ENCODE data around the gene SLC10A7.

Gene SLC10A7

DNA sequence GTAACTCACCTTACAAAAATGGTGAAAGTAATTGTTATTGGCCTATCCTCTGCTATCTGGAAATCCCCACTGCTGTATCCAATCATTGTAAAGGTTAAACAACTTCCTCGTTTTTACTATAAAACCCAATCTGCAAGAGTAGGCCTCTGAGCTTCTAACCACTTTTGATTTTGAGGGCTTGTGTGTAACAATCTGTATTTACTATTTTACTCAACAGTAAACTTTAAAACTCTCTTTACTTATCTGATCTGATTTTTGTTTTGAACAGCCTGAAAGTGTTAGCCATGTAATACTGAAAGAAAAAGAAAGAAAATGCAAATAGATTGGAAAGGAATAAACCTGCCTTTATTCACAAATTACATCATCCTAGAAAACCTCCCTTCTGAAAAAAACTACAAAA lies 63.1 kb downstream of the SLC10A7 start:
- Histone ChIP-seq H3K4me3 (ENCODE audit: insufficient read depth in 1 of 2, low read depth in 1 of 2, low read length in 2 of 2) (no peak overlapping the region), H3K79me1 (replicated peaks; ENCODE audit: low read length, poor library complexity, severe bottlenecking) (peaks cover 2% of the 10 kb centered on the region), H3K4me2 (ENCODE audit: low read length, poor library complexity, severe bottlenecking) (no peak overlapping the region), H2AFZ (ENCODE audit: low read depth, low read length) (no peak overlapping the region), H3K27me3 (ENCODE audit: control insufficient read depth in 1 of 2, insufficient read depth in 1 of 2, low read length in 2 of 2) (no peaks in the 10 kb centered on the region), H3K14ac (ENCODE audit: low read length in 2 of 2) (no peak overlapping the region), H3K18ac (ENCODE audit: low read depth in 1 of 2, low read length in 2 of 2) (no peak overlapping the region), H2BK5ac (ENCODE audit: low read depth, low read length, poor library complexity, severe bottlenecking) (no peak overlapping the region), H2AK5ac (ENCODE audit: low read length, severe bottlenecking) (no peak overlapping the region), H4K91ac (ENCODE audit: low read length) (no peak overlapping the region), H3K4me1 (ENCODE audit: control insufficient read depth, insufficient read depth, low read depth, low read length) (no peaks in the 10 kb centered on the region), H3K27ac (ENCODE audit: low read length, poor library complexity, severe bottlenecking) (no peak overlapping the region), H3K23ac (ENCODE audit: low read length in 2 of 2) (no peak overlapping the region), H2BK120ac (ENCODE audit: low read depth, low read length) (no peak overlapping the region), H2BK12ac (ENCODE audit: low read length in 2 of 2) (no peak overlapping the region), H4K8ac (ENCODE audit: low read length) (no peak overlapping the region), H3K9me3 (ENCODE audit: control insufficient read depth, low read length) (no peaks in the 10 kb centered on the region), H3K4ac (ENCODE audit: low read depth in 1 of 2, low read length in 2 of 2) (no peak overlapping the region), H2BK15ac (ENCODE audit: low read depth, poor library complexity, severe bottlenecking) (no peak overlapping the region), H3K9ac (ENCODE audit: low read length) (no peak overlapping the region), H3K36me3 (ENCODE audit: control insufficient read depth in 1 of 2, insufficient read depth in 2 of 2, low read depth in 1 of 2, low read length in 2 of 2) (no peaks in the 10 kb centered on the region)
- WGBS: no CpG with 5 or more reads among the region's 1 CpG
- no peak for DNase-seq

DNA sequence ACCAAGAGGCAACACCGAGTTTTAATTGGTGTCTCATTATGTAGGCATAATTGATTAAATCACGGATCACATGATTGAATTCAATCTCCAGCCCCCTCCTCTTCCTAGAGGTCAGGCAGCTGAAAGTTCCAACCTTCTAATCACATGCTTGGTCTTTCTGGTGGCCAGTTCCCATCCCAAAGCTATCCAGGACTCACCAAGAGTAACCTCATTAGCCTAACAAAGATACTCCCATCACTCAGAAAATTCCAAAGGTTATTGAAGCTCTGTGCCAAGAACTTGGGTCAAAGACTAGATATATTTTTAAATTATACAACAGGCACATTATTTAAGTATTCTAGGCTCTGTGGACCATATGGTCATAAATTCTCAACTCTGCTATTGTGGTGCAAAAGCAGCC lies 65.1 kb downstream of the SLC10A7 start:
- H3K4me1 ChIP-seq (ENCODE audit: control insufficient read depth, insufficient read depth, low read depth, low read length): no peaks in the 10 kb centered on the region
- no peak overlapping the region for H2BK12ac ChIP-seq (ENCODE audit: low read length in 2 of 2)
- H3K18ac ChIP-seq (ENCODE audit: low read depth in 1 of 2, low read length in 2 of 2): no peak overlapping the region
- H3K4ac ChIP-seq (ENCODE audit: low read depth in 1 of 2, low read length in 2 of 2): no peak overlapping the region
- H2AFZ ChIP-seq (ENCODE audit: low read depth, low read length): no peak overlapping the region
- H3K4me3 ChIP-seq (ENCODE audit: insufficient read depth in 1 of 2, low read depth in 1 of 2, low read length in 2 of 2): no peak overlapping the region
- H2AK5ac ChIP-seq (ENCODE audit: low read length, severe bottlenecking): no peak overlapping the region
- H3K36me3 ChIP-seq (ENCODE audit: control insufficient read depth in 1 of 2, insufficient read depth in 2 of 2, low read depth in 1 of 2, low read length in 2 of 2): no peaks in the 10 kb centered on the region
- no peak for DNase-seq
- H3K27me3 ChIP-seq (ENCODE audit: control insufficient read depth in 1 of 2, insufficient read depth in 1 of 2, low read length in 2 of 2): no peaks in the 10 kb centered on the region
- no peak overlapping the region for H3K14ac ChIP-seq (ENCODE audit: low read length in 2 of 2)
- H3K23ac ChIP-seq (ENCODE audit: low read length in 2 of 2): no peak overlapping the region
- H2BK15ac ChIP-seq (ENCODE audit: low read depth, poor library complexity, severe bottlenecking): no peak overlapping the region
- H2BK120ac ChIP-seq (ENCODE audit: low read depth, low read length): no peak overlapping the region
- no peak overlapping the region for H4K91ac ChIP-seq (ENCODE audit: low read length)
- peaks cover 5% of the 10 kb centered on the region for H3K79me1 ChIP-seq (replicated peaks; ENCODE audit: low read length, poor library complexity, severe bottlenecking)
- no peak overlapping the region for H3K9ac ChIP-seq (ENCODE audit: low read length)
- no peak overlapping the region for H4K8ac ChIP-seq (ENCODE audit: low read length)
- no peak overlapping the region for H3K4me2 ChIP-seq (ENCODE audit: low read length, poor library complexity, severe bottlenecking)
- no peak overlapping the region for H2BK5ac ChIP-seq (ENCODE audit: low read depth, low read length, poor library complexity, severe bottlenecking)
- no peak overlapping the region for H3K27ac ChIP-seq (ENCODE audit: low read length, poor library complexity, severe bottlenecking)
- no peaks in the 10 kb centered on the region for H3K9me3 ChIP-seq (ENCODE audit: control insufficient read depth, low read length)
- 98% methylated on average over 2 of the region's 2 CpGs for WGBS

DNA sequence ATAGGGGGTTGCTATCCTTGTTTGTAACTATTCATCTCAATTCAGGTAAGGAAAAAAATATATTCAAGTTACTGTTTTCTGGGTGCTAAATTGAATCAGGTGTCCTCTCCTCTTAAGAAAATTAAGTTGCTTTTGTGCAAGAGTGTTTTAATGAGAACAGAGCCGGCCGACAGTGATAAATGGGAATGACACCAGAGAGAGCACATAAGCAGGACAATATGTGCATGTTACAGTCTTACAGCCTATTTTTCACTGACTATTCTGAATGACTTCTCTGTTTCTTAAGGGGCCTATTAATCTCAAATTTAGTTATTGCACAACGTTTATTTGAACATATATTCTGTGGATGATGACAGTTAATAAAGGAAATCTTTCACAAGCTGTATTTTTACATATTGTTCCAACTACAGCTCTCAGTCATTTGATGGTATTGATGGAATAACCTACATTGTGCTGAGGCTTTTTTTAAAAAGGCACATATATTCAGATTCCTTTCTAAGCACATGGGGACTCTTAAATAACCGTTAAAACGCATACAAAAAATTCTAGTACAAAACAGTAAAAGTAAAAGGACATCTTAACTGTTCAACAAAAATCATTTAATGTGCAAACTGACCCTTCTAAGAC lies 68.4 kb downstream of the SLC10A7 start:
- Histone ChIP-seq H2BK120ac (ENCODE audit: low read depth, low read length) (no peak overlapping the region), H3K4me1 (ENCODE audit: control insufficient read depth, insufficient read depth, low read depth, low read length) (no peaks in the 10 kb centered on the region), H2AK5ac (ENCODE audit: low read length, severe bottlenecking) (no peak overlapping the region), H4K8ac (ENCODE audit: low read length) (no peak overlapping the region), H3K4ac (ENCODE audit: low read depth in 1 of 2, low read length in 2 of 2) (no peak overlapping the region), H3K27me3 (ENCODE audit: control insufficient read depth in 1 of 2, insufficient read depth in 1 of 2, low read length in 2 of 2) (no peaks in the 10 kb centered on the region), H3K9ac (ENCODE audit: low read length) (no peak overlapping the region), H3K23ac (ENCODE audit: low read length in 2 of 2) (no peak overlapping the region), H3K36me3 (ENCODE audit: control insufficient read depth in 1 of 2, insufficient read depth in 2 of 2, low read depth in 1 of 2, low read length in 2 of 2) (no peaks in the 10 kb centered on the region), H2BK5ac (ENCODE audit: low read depth, low read length, poor library complexity, severe bottlenecking) (no peak overlapping the region), H3K9me3 (ENCODE audit: control insufficient read depth, low read length) (no peaks in the 10 kb centered on the region), H3K4me2 (ENCODE audit: low read length, poor library complexity, severe bottlenecking) (no peak overlapping the region), H3K14ac (ENCODE audit: low read length in 2 of 2) (no peak overlapping the region), H3K4me3 (ENCODE audit: insufficient read depth in 1 of 2, low read depth in 1 of 2, low read length in 2 of 2) (no peak overlapping the region), H3K79me1 (replicated peaks; ENCODE audit: low read length, poor library complexity, severe bottlenecking) (peaks cover 10% of the 10 kb centered on the region), H2AFZ (ENCODE audit: low read depth, low read length) (no peak overlapping the region), H2BK12ac (ENCODE audit: low read length in 2 of 2) (no peak overlapping the region), H2BK15ac (ENCODE audit: low read depth, poor library complexity, severe bottlenecking) (no peak overlapping the region), H3K27ac (ENCODE audit: low read length, poor library complexity, severe bottlenecking) (no peak overlapping the region), H3K18ac (ENCODE audit: low read depth in 1 of 2, low read length in 2 of 2) (no peak overlapping the region), H4K91ac (ENCODE audit: low read length) (no peak overlapping the region)
- DNase-seq: no peak
- WGBS: 95% methylated on average over 4 of the region's 5 CpGs

DNA sequence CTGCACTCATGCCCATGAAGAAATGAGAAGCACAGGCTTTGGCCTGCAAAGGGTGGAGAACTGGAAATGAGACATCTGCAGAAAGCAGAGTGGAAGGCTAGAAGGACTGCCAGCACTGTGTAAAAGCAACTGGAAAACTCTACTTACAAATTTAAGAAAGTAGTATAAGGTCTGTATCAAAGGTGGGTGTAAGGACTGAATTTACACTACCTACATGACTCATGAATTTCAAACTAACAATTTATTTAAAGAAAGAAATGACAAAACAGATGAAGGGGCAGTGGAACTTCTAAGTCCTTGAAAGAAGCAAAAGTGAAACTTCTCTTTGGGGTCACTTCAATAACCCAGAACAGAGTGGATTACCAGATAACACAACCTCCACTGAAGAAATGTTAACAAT lies 71.2 kb downstream of the SLC10A7 start:
- peak; percentile 48 for DNase-seq
- H4K8ac ChIP-seq (ENCODE audit: low read length): no peak overlapping the region
- H3K4me1 ChIP-seq (ENCODE audit: control insufficient read depth, insufficient read depth, low read depth, low read length): no peaks in the 10 kb centered on the region
- no peak overlapping the region for H3K23ac ChIP-seq (ENCODE audit: low read length in 2 of 2)
- no peak overlapping the region for H2AK5ac ChIP-seq (ENCODE audit: low read length, severe bottlenecking)
- H2BK12ac ChIP-seq (ENCODE audit: low read length in 2 of 2): no peak overlapping the region
- H3K27me3 ChIP-seq (ENCODE audit: control insufficient read depth in 1 of 2, insufficient read depth in 1 of 2, low read length in 2 of 2): no peaks in the 10 kb centered on the region
- H3K14ac ChIP-seq (ENCODE audit: low read length in 2 of 2): no peak overlapping the region
- no peak overlapping the region for H3K4ac ChIP-seq (ENCODE audit: low read depth in 1 of 2, low read length in 2 of 2)
- H2BK5ac ChIP-seq (ENCODE audit: low read depth, low read length, poor library complexity, severe bottlenecking): no peak overlapping the region
- H3K4me3 ChIP-seq (ENCODE audit: insufficient read depth in 1 of 2, low read depth in 1 of 2, low read length in 2 of 2): peak overlapping the region in 1 of 2 experiments; percentile 47
- H2BK15ac ChIP-seq (ENCODE audit: low read depth, poor library complexity, severe bottlenecking): no peak overlapping the region
- no peak overlapping the region for H2AFZ ChIP-seq (ENCODE audit: low read depth, low read length)
- no peak overlapping the region for H4K91ac ChIP-seq (ENCODE audit: low read length)
- H3K4me2 ChIP-seq (ENCODE audit: low read length, poor library complexity, severe bottlenecking): no peak overlapping the region
- H3K18ac ChIP-seq (ENCODE audit: low read depth in 1 of 2, low read length in 2 of 2): no peak overlapping the region
- no peaks in the 10 kb centered on the region for H3K36me3 ChIP-seq (ENCODE audit: control insufficient read depth in 1 of 2, insufficient read depth in 2 of 2, low read depth in 1 of 2, low read length in 2 of 2)
- H3K9me3 ChIP-seq (ENCODE audit: control insufficient read depth, low read length): no peaks in the 10 kb centered on the region
- H3K9ac ChIP-seq (ENCODE audit: low read length): peak overlapping the region; percentile 76
- peaks cover 11% of the 10 kb centered on the region for H3K79me1 ChIP-seq (replicated peaks; ENCODE audit: low read length, poor library complexity, severe bottlenecking)
- H3K27ac ChIP-seq (ENCODE audit: low read length, poor library complexity, severe bottlenecking): no peak overlapping the region
- H2BK120ac ChIP-seq (ENCODE audit: low read depth, low read length): no peak overlapping the region

All from mesenchymal stem cell (in vitro differentiated cells and primary cell).